ENCODE measurements around the gene AIF1.

Gene AIF1

DNA sequence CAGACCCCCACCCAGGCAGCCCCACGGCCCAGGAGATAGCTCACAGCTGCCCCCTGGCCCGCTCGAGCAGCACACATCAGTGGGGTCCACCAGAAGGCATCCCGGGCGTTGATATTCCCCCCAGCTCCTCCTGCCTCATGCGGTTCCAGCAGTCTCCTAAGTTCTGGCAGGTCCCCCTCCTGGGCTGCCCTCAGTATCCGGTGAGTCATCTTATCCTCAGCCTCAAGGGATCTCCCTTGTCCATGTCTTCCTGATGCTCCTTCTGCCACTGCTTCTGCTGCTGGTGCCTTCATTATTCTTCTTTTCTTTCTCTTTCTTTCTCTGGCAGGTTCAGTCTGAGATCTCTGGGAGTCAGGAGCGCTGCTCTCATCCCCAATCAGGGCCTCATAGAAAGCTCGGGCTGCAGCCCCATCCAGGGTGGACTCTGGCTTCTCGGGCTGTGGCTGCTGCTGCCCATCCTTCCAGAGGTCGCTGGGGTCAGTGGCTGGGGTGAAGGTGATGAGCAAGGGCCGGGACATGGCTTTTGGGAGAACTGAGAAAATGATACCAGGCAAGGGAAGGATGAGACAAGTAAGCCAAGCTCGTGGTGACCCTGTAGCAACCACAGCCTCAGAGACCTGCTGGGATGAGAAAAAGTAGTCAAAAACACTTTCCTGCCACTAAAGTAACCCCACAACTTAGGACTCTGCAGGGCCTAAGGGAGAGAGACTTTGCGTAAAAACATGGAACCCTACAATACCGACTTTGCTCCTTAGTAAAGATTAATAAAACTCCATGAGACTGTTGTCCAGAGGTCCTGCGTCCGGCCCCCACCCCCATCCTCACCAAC is 49.1 kb downstream of the AIF1 start:
- DNase-seq (ENCODE audit: low read depth) = no peak

DNA sequence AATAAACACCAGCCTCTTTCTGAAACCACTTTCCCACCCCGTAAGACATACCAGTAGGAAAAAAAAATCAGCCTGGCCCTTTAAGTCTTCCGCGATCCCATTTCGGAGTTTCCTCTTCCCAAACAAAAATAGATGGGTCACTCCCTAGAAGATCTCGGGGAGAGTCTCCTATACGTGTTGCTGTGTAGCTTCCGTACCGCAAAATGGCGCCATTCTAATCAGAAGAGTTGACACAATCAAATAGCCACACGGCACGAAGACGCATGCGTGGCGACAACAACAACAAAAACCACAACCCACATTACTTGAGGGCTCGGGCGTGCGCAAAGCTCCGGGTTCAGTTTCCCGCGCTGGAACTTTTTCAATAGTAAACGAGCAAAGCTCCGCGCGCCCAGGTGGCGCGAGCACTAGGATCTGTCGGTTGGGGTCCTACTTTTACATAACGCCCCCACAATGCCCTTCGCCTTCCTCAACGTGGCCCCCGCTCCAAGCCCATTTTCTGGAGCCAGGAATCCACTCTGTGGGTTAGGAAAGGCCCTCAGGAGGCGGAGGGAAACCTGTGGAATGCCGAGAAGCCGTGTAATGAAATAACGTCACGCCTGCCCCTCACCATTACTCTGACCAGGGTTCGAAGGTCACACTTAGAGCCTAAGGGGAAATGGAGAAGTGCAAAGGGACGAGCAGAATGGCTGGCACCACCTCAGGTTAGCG is 49.9 kb downstream of the AIF1 start, which contains the start of gene GPANK1:
TSS of gene GPANK1 (minus strand) at position 208 of the 711 bp plus-strand sequence. CDS start 519 bp downstream, outside the sequence.
- peak; percentile 85 for DNase-seq (ENCODE audit: low read depth)

DNA sequence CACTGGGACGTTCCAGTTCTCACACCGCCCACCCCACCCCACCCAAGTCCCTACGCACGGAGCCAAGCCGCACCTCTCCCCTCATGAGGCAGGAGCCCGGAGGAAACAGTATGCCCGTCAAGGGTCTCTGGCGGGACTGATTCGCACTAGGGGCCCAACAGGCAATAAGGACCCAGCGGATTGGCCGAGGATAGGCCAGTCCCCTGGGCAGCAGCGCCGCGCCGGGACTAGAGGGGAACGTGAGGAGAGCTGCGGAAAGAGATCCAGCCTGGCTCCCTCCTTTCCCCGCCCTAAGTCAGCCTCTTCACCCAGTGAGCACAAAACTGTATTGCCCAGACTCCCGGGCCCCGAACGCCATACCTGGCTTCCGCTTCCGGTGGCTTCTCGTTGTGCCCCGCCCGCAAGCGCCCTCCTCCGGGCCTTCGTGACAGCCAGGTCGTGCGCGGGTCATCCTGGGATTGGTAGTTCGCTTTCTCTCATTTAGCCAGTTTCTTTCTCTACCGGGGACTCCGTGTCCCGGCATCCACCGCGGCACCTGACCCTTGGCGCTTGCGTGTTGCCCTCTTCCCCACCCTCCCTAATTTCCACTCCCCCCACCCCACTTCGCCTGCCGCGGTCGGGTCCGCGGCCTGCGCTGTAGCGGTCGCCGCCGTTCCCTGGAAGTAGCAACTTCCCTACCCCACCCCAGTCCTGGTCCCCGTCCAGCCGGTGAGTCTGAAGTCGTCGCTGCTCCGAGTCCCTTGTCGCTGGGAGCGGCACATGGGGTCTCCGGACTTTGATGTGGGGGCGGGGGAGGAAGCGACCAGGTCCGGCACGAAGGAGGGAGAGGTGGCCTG is 50.7 kb downstream of the AIF1 start, which contains the start of gene CSNK2B:
TSS of gene CSNK2B (plus strand) at position 580 of the 836 bp plus-strand sequence. CDS start 752 bp downstream, outside the sequence.
- DNase-seq (ENCODE audit: low read depth) = peak; percentile 97

DNA sequence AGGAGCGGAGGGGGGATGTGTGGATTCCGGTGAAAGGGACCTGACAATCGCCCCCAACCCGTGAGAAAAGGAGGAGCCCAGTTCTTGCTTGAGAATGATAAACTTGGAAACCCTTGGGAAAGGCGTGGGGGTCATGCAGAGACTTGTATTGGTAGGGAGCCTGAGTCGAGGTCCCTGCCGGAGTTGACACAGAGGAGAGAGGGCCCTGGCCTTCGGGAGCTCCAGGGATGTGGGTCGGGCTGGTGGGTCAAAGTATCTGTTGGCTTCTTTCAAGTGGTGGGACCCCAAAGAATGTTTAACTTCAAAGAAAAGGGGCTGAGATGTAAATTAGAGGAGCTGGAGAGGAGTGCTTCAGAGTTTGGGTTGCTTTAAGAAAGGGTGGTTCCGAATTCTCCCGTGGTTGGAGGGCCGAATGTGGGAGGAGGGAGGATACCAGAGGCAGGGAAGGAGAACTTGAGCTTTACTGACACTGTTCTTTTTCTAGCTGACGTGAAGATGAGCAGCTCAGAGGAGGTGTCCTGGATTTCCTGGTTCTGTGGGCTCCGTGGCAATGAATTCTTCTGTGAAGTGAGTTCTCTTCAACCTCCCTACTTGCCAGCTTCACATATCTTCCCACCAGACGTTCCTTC is 51.4 kb downstream of the AIF1 start:
- no peak for DNase-seq (ENCODE audit: low read depth)
